ENCODE data around the gene PITPNC1. TPM values are rescaled to one million over a fixed set of nuclear protein-coding genes. Genes with fewer than 3 reads are reported as not detected.

PITPNC1 gene
- total and polyA plus RNA-seq, 4 donors: 8.0 to 21.1 (median 15.2) TPM

DNA sequence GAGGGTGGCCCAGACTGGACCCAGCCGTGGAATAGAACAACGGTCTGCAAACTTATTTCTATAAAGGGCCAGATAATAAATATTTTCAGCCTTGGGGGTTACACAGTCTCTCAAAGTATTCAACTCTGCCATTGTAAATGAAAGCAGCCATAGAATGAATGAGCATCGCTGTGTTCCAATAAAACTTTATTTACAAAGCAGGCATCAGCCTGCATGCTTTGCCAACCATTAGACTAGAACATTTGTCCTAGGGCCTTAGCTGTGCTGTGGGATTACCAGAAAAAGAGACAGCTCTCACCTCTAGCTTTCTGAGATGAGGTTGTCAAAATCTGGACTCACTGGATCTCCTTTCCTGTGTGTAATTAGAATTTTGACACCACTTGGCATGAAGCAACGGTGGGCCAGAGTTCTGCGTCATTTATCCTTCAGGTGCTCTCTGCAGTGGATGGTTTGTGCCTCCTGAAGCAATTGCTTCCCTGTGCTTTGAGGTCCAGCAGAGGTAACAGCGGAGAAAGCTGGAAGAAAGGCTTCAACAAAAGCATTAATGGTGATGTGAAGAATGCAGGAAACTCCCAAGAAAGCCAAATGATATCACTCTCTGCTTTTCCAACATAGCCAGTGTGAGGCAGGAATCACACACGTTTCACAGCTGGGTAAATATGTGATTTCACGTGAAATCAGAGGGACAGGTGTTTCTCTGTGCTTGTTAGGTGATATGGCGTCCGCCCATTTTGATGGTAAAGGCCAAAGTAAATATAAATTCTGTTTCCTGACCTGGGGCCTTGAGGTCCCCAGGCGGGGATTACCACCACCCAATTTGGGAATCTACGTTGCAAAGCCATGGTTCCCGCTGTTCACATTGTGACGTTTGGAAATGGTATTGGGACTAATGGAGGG, 148.4 kb downstream of the PITPNC1 start:
- Histone ChIP-seq H3K4me1 (ENCODE audit: control insufficient read depth in 5 of 5, insufficient read depth in 5 of 5, low read length in 5 of 5) (peaks cover 3 to 19% (median 4%) of the 10 kb centered on the region in 5 donors), H3K27ac (ENCODE audit: low read depth in 1 of 2, low read length in 1 of 2) (no peak overlapping the region), H3K4me3 (no peak overlapping the region), H3K27me3 (ENCODE audit: control insufficient read depth in 3 of 3, insufficient read depth in 3 of 3, low read length in 2 of 3) (no peaks in the 10 kb centered on the region), H3K9me3 (ENCODE audit: control insufficient read depth in 4 of 4, insufficient read depth in 3 of 4, low read length in 3 of 4) (no peaks in the 10 kb centered on the region), H3K36me3 (ENCODE audit: control insufficient read depth in 4 of 4, insufficient read depth in 4 of 4, low read length in 4 of 4) (no peaks in the 10 kb centered on the region), H3K9ac (ENCODE audit: insufficient read depth in 1 of 2, low read length in 2 of 2) (no peak overlapping the region)
- no peak for TF ChIP-seq CTCF (IDR thresholded peaks at IDR 0.05; ENCODE audit: control extremely low read depth, extremely low read depth)
- WGBS, 2 donors: 88 to 90% methylated on average over 14 of the region's 14 CpGs
- DNase-seq: no peak
- ATAC-seq (ENCODE audit: insufficient read depth, low FRiP score): no peak

- 80 to 93% methylated on average over 4 of the region's 4 CpGs for WGBS, 2 donors
- ATAC-seq (ENCODE audit: insufficient read depth, low FRiP score): no peak
Observed at GRCh38 chr17:67526700-67527099, 149.6 kb downstream of the PITPNC1 start.

GRCh38 chr17:67528751-67529436, 151.8 kb downstream of the PITPNC1 start:
- ATAC-seq (ENCODE audit: insufficient read depth, low FRiP score) (peak; percentile 82), DNase-seq (peak; percentile 79 to 86 (median 84))
- H3K4me3 ChIP-seq: no peak overlapping the region
- peaks cover 2 to 33% (median 10%) of the 10 kb centered on the region in 5 donors for H3K4me1 ChIP-seq (ENCODE audit: control insufficient read depth in 5 of 5, insufficient read depth in 5 of 5, low read length in 5 of 5)
- no peaks in the 10 kb centered on the region for H3K27me3 ChIP-seq (ENCODE audit: control insufficient read depth in 3 of 3, insufficient read depth in 3 of 3, low read length in 2 of 3)
- peak overlapping the region in 1 of 2 donors; percentile 44 for H3K9ac ChIP-seq (ENCODE audit: insufficient read depth in 1 of 2, low read length in 2 of 2)
- 40 to 61% methylated on average over 22 of the region's 22 CpGs for WGBS, 2 donors
- TF ChIP-seq CTCF (IDR thresholded peaks at IDR 0.05; ENCODE audit: control extremely low read depth, extremely low read depth): no peak
- no peaks in the 10 kb centered on the region for H3K36me3 ChIP-seq (ENCODE audit: control insufficient read depth in 4 of 4, insufficient read depth in 4 of 4, low read length in 4 of 4)
- peak overlapping the region; percentile 56 to 69 for H3K27ac ChIP-seq (ENCODE audit: low read depth in 1 of 2, low read length in 1 of 2)
- H3K9me3 ChIP-seq (ENCODE audit: control insufficient read depth in 4 of 4, insufficient read depth in 3 of 4, low read length in 3 of 4): no peaks in the 10 kb centered on the region

More at GRCh38 chr17:67526700-67527099, 149.6 kb downstream of the PITPNC1 start:
- no peak overlapping the region for H3K4me3 ChIP-seq
- no peak overlapping the region for H3K9ac ChIP-seq (ENCODE audit: insufficient read depth in 1 of 2, low read length in 2 of 2)
- H3K9me3 ChIP-seq (ENCODE audit: control insufficient read depth in 4 of 4, insufficient read depth in 3 of 4, low read length in 3 of 4): no peaks in the 10 kb centered on the region
- no peak for DNase-seq
- no peaks in the 10 kb centered on the region for H3K27me3 ChIP-seq (ENCODE audit: control insufficient read depth in 3 of 3, insufficient read depth in 3 of 3, low read length in 2 of 3)
- no peaks in the 10 kb centered on the region for H3K36me3 ChIP-seq (ENCODE audit: control insufficient read depth in 4 of 4, insufficient read depth in 4 of 4, low read length in 4 of 4)
- no peak for TF ChIP-seq CTCF (IDR thresholded peaks at IDR 0.05; ENCODE audit: control extremely low read depth, extremely low read depth)
- H3K4me1 ChIP-seq (ENCODE audit: control insufficient read depth in 5 of 5, insufficient read depth in 5 of 5, low read length in 5 of 5): peaks cover 2 to 20% (median 4%) of the 10 kb centered on the region in 5 donors
- no peak overlapping the region for H3K27ac ChIP-seq (ENCODE audit: low read depth in 1 of 2, low read length in 1 of 2)

Measured in lung (tissue), 12 donors.